Measurements from ENCODE around the gene IPMK.

- TF ChIP-seq, protein P1, sequence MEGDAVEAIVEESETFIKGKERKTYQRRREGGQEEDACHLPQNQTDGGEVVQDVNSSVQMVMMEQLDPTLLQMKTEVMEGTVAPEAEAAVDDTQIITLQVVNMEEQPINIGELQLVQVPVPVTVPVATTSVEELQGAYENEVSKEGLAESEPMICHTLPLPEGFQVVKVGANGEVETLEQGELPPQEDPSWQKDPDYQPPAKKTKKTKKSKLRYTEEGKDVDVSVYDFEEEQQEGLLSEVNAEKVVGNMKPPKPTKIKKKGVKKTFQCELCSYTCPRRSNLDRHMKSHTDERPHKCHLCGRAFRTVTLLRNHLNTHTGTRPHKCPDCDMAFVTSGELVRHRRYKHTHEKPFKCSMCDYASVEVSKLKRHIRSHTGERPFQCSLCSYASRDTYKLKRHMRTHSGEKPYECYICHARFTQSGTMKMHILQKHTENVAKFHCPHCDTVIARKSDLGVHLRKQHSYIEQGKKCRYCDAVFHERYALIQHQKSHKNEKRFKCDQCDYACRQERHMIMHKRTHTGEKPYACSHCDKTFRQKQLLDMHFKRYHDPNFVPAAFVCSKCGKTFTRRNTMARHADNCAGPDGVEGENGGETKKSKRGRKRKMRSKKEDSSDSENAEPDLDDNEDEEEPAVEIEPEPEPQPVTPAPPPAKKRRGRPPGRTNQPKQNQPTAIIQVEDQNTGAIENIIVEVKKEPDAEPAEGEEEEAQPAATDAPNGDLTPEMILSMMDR (IDR thresholded peaks at IDR 0.05 in 2 of 3, conservative IDR thresholded peaks at IDR 0.05 in 1 of 3; ENCODE audit: borderline replicate concordance in 1 of 3, insufficient read depth in 1 of 3, low read depth in 2 of 3, low read length in 2 of 3) = no peak
- TF ChIP-seq YY1 (IDR thresholded peaks at IDR 0.05; ENCODE audit: extremely low read depth, insufficient replicate concordance, low read depth, low read length) (no peak), EZH2 (IDR thresholded peaks at IDR 0.05) (no peak), ZNF274 (IDR thresholded peaks at IDR 0.05; ENCODE audit: low read depth, low read length) (no peak), ZBTB33 (IDR thresholded peaks at IDR 0.05; ENCODE audit: extremely low read depth, insufficient replicate concordance, low read length) (no peak), RAD21 (IDR thresholded peaks at IDR 0.05; ENCODE audit: low read depth) (no peak), EGR1 (IDR thresholded peaks at IDR 0.05; ENCODE audit: low read depth) (no peak)
These were observed 83.5 kb downstream of the IPMK start for GRCh38 chr10:58184120-58184670.

Measured in HCT116 (cell line).